ENCODE results near the gene CD28. TPM values are rescaled to one million over a fixed set of nuclear protein-coding genes. Genes with fewer than 3 reads are reported as not detected.

Gene CD28
- total and polyA plus RNA-seq, 10 donors, result 1.3 to 22.4 (median 13.0) TPM

GRCh38 chr2:203759690-203760365, 53.4 kb downstream of the CD28 start:
- WGBS, 5 donors, result 84 to 96% (median 92%) methylated on average over 4 of the region's 4 CpGs
- TF ChIP-seq POLR2A (IDR thresholded peaks at IDR 0.05) (no peak), POLR2AphosphoS5 (IDR thresholded peaks at IDR 0.05) (no peak)
- TF ChIP-seq, protein P1, sequence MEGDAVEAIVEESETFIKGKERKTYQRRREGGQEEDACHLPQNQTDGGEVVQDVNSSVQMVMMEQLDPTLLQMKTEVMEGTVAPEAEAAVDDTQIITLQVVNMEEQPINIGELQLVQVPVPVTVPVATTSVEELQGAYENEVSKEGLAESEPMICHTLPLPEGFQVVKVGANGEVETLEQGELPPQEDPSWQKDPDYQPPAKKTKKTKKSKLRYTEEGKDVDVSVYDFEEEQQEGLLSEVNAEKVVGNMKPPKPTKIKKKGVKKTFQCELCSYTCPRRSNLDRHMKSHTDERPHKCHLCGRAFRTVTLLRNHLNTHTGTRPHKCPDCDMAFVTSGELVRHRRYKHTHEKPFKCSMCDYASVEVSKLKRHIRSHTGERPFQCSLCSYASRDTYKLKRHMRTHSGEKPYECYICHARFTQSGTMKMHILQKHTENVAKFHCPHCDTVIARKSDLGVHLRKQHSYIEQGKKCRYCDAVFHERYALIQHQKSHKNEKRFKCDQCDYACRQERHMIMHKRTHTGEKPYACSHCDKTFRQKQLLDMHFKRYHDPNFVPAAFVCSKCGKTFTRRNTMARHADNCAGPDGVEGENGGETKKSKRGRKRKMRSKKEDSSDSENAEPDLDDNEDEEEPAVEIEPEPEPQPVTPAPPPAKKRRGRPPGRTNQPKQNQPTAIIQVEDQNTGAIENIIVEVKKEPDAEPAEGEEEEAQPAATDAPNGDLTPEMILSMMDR (IDR thresholded peaks at IDR 0.05 in 8 of 11, conservative IDR thresholded peaks at IDR 0.05 in 3 of 11), result no peak
- H3K36me3 ChIP-seq, result no peaks in the 10 kb centered on the region
- H3K9me3 ChIP-seq, result peaks cover 0 to 27% (median 19%) of the 10 kb centered on the region in 8 donors
- no peak overlapping the region for H3K27ac ChIP-seq
- peaks cover 0 to 12% (median 0%) of the 10 kb centered on the region in 6 donors for H3K4me1 ChIP-seq
- intact Hi-C loops (cut with DNase I; ENCODE audit: low total_unique reads), result no loop called here
- no peaks in the 10 kb centered on the region for H3K27me3 ChIP-seq (replicated peaks in 1 of 7)
- no peak overlapping the region for H3K4me3 ChIP-seq
- no peak for DNase-seq

DNA sequence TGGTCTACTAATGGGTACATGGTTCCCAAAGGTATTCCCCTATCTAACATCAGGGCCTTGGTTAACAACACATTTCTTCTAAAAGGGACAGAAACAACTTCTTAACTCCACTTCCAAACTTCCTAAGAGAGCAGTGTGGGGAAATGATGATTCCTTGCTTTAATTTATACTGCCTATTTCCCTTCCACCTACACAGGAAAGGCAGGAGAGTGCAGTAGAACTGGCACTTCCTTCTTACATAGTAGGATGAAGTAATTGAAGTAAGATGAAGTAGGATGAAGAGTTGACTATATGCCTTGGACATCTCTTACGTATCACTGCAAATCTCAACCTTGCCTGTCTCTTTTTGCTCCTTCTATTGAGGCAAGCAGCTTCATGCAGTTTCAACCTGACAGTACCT, 54.7 kb downstream of the CD28 start:
- Histone ChIP-seq H3K27ac (no peak overlapping the region), H3K36me3 (no peaks in the 10 kb centered on the region), H3K9me3 (peaks cover 0 to 16% (median 10%) of the 10 kb centered on the region in 8 donors), H3K27me3 (replicated peaks in 1 of 7) (no peaks in the 10 kb centered on the region), H3K4me3 (no peak overlapping the region), H3K4me1 (peaks cover 0 to 12% (median 0%) of the 10 kb centered on the region in 6 donors)
- no peak for DNase-seq
- intact Hi-C loops (cut with DNase I; ENCODE audit: low total_unique reads), result no loop called here
- 93 to 100% (median 96%) methylated on average over 1 of the region's 1 CpG for WGBS, 5 donors
- TF ChIP-seq, protein P1 (IDR thresholded peaks at IDR 0.05 in 8 of 11, conservative IDR thresholded peaks at IDR 0.05 in 3 of 11), result no peak
- TF ChIP-seq POLR2AphosphoS5 (IDR thresholded peaks at IDR 0.05), result no peak
- TF ChIP-seq POLR2A (IDR thresholded peaks at IDR 0.05), result no peak

DNA sequence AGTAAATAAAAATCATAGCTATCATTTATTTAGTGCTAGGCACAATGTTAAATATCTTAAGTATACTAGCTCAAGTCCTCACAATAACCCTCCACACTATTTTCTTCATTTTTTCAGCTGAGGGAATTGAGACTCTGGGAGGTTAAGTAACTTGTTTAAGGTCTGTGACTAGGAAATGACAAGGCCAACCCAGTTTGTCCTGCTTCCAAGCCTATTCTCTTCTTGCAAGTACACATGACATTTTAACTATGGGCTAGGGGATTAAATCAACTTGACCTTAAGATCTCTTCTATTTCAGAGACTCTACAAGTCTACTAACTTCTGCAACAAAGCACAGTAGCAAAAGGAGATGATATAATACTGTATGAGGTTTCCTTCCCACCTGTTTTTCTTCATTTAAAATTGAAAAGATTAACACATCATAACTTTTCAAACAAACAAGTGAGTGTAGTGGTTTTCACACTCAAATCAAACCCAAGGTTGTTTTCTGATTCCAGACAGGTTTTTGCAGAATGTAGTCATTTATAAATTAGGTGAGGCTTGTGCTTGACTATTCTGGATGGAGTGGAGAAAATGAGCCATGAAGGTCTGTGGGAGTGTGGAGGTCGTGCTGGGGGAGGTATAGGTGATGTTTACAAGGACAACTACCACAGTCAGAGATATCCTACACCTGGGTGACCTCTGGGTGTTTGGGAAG, 57.0 kb downstream of the CD28 start:
- Histone ChIP-seq H3K4me3 (no peak overlapping the region), H3K27me3 (replicated peaks in 1 of 7) (no peaks in the 10 kb centered on the region), H3K27ac (peak overlapping the region in 3 of 8 donors; percentile 11 to 50 (median 22)), H3K4me1 (peaks cover 0 to 12% (median 0%) of the 10 kb centered on the region in 6 donors), H3K9me3 (no peaks in the 10 kb centered on the region), H3K36me3 (no peaks in the 10 kb centered on the region)
- 68 to 79% (median 69%) methylated on average over 1 of the region's 1 CpG for WGBS, 5 donors
- intact Hi-C loops (cut with DNase I; ENCODE audit: low total_unique reads), result no loop called here
- no peak for DNase-seq
- TF ChIP-seq POLR2A (IDR thresholded peaks at IDR 0.05), result no peak
- TF ChIP-seq, protein P1 (IDR thresholded peaks at IDR 0.05 in 8 of 11, conservative IDR thresholded peaks at IDR 0.05 in 3 of 11), result no peak
- no peak for TF ChIP-seq POLR2AphosphoS5 (IDR thresholded peaks at IDR 0.05)

Data from spleen (tissue), 11 donors.